SK-N-SH (cell line): Measurements from ENCODE around the gene BCL11B. TPM values are rescaled to one million over a fixed set of nuclear protein-coding genes. Genes with fewer than 3 reads are reported as not detected.

Source experiments
- CTCF ChIA-PET: fragments of 300-600, 350-600 bp; formaldehyde crosslinking; extraction: SDS; loops from one replicate; lab custom pipeline; 2021; lab: Yijun Ruan, JAX
- POLR2A ChIA-PET: fragments of 350-600 bp; sonication (Branson Sonifier 250); formaldehyde crosslinking; extraction: SDS; loops from one replicate; lab custom pipeline; 2020; ENCODE audit warnings: antibody characterized with exemption, inconsistent platforms; lab: Yijun Ruan, JAX
- DNase-seq: peaks from one replicate; pipeline ENCODE4 v3.0.0; 2012
- H2AFZ ChIP-seq: fragments of 200-600 bp; sonication (generic); 2 replicates; pipeline ENCODE4 v1.8.1; 2016; ENCODE audit warnings: antibody characterized with exemption, mild to moderate bottlenecking, low read depth
- H3F3A ChIP-seq: fragments of 200-600 bp; sonication (generic); replicated peaks from 2 replicates; pipeline ENCODE3; 2016; ENCODE audit warnings: antibody characterized with exemption, mild to moderate bottlenecking; ENCODE audit not compliant: insufficient read depth
- H3K27ac ChIP-seq, 2 experiments: fragments of 200-500 bp in 1 of 2; fragments of 200-600 bp in 1 of 2; sonication (Bioruptor generic) in 1 of 2; sonication (generic), shearing (Covaris generic) in 1 of 2; 2 replicates each; pipeline versions ENCODE4 v1.5.1 to v1.6.1; 2014 to 2016; ENCODE audit warnings: low read depth in 2 of 2, inconsistent platforms in 1 of 2, low read length in 1 of 2, mild to moderate bottlenecking in 1 of 2, mixed read lengths in 1 of 2
- H3K27me3 ChIP-seq: fragments of 200-600 bp; sonication (generic), shearing (Covaris generic); 2 replicates; pipeline ENCODE4 v1.6.1; 2016; ENCODE audit warnings: mixed run types; ENCODE audit not compliant: insufficient read depth
- H3K36me3 ChIP-seq, 2 experiments: fragments of 200-500 bp in 1 of 2; fragments of 200-600 bp in 1 of 2; sonication (Bioruptor generic) in 1 of 2; sonication (generic) in 1 of 2; replicated peaks in 1 of 2; 2 replicates each; pipeline versions ENCODE3 to v1.5.1; 2014 to 2016; ENCODE audit warnings: low read length in 1 of 2, mild to moderate bottlenecking in 1 of 2; ENCODE audit not compliant: insufficient read depth in 2 of 2, control insufficient read depth in 1 of 2
- H3K4me1 ChIP-seq, 2 experiments: fragments of 200-500 bp in 1 of 2; fragments of 200-600 bp in 1 of 2; sonication (Bioruptor generic) in 1 of 2; sonication (generic), shearing (Covaris generic) in 1 of 2; 2 replicates each; pipeline versions ENCODE4 v1.5.1 to v1.6.1; 2014 to 2016; ENCODE audit warnings: low read depth in 1 of 2, low read length in 1 of 2, mixed run types in 1 of 2; ENCODE audit not compliant: insufficient read depth in 2 of 2, control insufficient read depth in 1 of 2
- H3K4me2 ChIP-seq: fragments of 200-600 bp; sonication (generic), shearing (Covaris generic); 2 replicates; pipeline ENCODE4 v1.6.1; 2017; ENCODE audit warnings: mixed run types
- H3K4me3 ChIP-seq, 2 experiments: fragments of 200-500 bp in 1 of 2; fragments of 200-600 bp in 1 of 2; sonication (Bioruptor generic) in 1 of 2; sonication (generic), shearing (Covaris generic) in 1 of 2; 2 replicates each; pipeline versions ENCODE4 v1.5.1 to v1.8.1; 2014 to 2016; ENCODE audit warnings: low read depth in 2 of 2, inconsistent platforms in 1 of 2, low read length in 1 of 2, mild to moderate bottlenecking in 1 of 2, mixed read lengths in 1 of 2, moderate library complexity in 1 of 2
- H3K79me2 ChIP-seq: fragments of 200-600 bp; sonication (generic); 2 replicates; pipeline ENCODE4 v1.8.1; 2017; ENCODE audit warnings: mild to moderate bottlenecking; ENCODE audit not compliant: insufficient read depth
- H3K9ac ChIP-seq: fragments of 200-600 bp; sonication (generic); 2 replicates; pipeline ENCODE4 v1.6.1; 2017; ENCODE audit warnings: mixed run types
- H3K9me2 ChIP-seq: fragments of 200-600 bp; sonication (generic); 2 replicates; pipeline ENCODE4 v1.6.1; 2017; ENCODE audit warnings: mixed run types
- H3K9me3 ChIP-seq: fragments of 200-600 bp; sonication (generic); 2 replicates; pipeline ENCODE4 v1.6.1; 2017; ENCODE audit warnings: mixed run types, mild to moderate bottlenecking, moderate library complexity
- H4K20me1 ChIP-seq: fragments of 200-600 bp; sonication (generic); 2 replicates; pipeline ENCODE4 v1.6.1; 2017; ENCODE audit warnings: mild to moderate bottlenecking, mixed run types; ENCODE audit not compliant: insufficient read depth
- CTCF ChIP-seq: fragments of 200-600 bp; sonication (generic); IDR thresholded peaks from 2 replicates; pipeline ENCODE4 v1.6.1; 2017; ENCODE audit warnings: antibody characterized with exemption, mild to moderate bottlenecking, moderate library complexity
- EP300 ChIP-seq, 2 experiments: IDR thresholded peaks; 2 replicates each; pipeline versions ENCODE4 v1.4.0 to v1.6.1; 2012; ENCODE audit warnings: borderline replicate concordance in 1 of 2, low read depth in 1 of 2, low read length in 1 of 2
- FOXJ3 ChIP-seq: sonication (generic); formaldehyde crosslinking; IDR thresholded peaks from 2 replicates; pipeline ENCODE4 v1.5.1; 2020; ENCODE audit warnings: mild to moderate bottlenecking, missing genetic modification reagents
- MAX ChIP-seq: IDR thresholded peaks from 2 replicates; pipeline ENCODE4 v1.4.0; 2012; ENCODE audit warnings: low read depth
- RAD21 ChIP-seq: IDR thresholded peaks from 2 replicates; pipeline ENCODE4 v1.6.1; 2012; ENCODE audit warnings: mild to moderate bottlenecking, low read length
- RFX5 ChIP-seq: IDR thresholded peaks from 2 replicates; pipeline ENCODE4 v1.6.1; 2012; ENCODE audit warnings: mild to moderate bottlenecking, improper control_type of control experiment, low read length
- RXRA ChIP-seq: IDR thresholded peaks from 2 replicates; pipeline ENCODE4 v1.4.0; 2012; ENCODE audit warnings: low read depth, mild to moderate bottlenecking, borderline replicate concordance
- TAF1 ChIP-seq: IDR thresholded peaks from 2 replicates; pipeline ENCODE4 v1.6.1; 2012; ENCODE audit warnings: low read depth, mild to moderate bottlenecking, low read length, moderate library complexity, borderline replicate concordance
- TCF12 ChIP-seq: IDR thresholded peaks from 2 replicates; pipeline ENCODE4 v1.4.0; 2012
- USF2 ChIP-seq: fragments of 150-350 bp; IDR thresholded peaks from 2 replicates; pipeline ENCODE4 v1.6.1; 2017; ENCODE audit warnings: antibody characterized with exemption, low read length, low read depth, borderline replicate concordance
- whole genome bisulfite sequencing: methylation state at CpG from one replicate; pipeline ENCODE4 v1.1.6; 2017; ENCODE audit warnings: low lambda C conversion rate; 5-methylcytosine and 5-hydroxymethylcytosine counted together
- polyA plus RNA-seq, 3 experiments: library from polyadenylated mRNA; depleted of rRNA; stranded (reverse); fragments of >200 nt; gene quantifications; 2 replicates each; pipeline ENCODE4 v1.2.3, GENCODE V29; 2012
- TF ChIP-seq, protein P1 (sequence below): IDR thresholded peaks from 2 replicates; pipeline ENCODE4 v1.6.1; 2012; ENCODE audit warnings: mild to moderate bottlenecking, low read depth, low read length, moderate library complexity
- TF ChIP-seq, protein P2 (sequence below): fragments of 150-350 bp; IDR thresholded peaks from 2 replicates; pipeline ENCODE4 v1.6.1; 2016; ENCODE audit warnings: mild to moderate bottlenecking, low read depth, low read length

Gene BCL11B
- polyA plus RNA-seq, 1 of the 3 experiments (the other 2 are of a cell fraction) = not detected

- TF ChIP-seq, protein P1, sequence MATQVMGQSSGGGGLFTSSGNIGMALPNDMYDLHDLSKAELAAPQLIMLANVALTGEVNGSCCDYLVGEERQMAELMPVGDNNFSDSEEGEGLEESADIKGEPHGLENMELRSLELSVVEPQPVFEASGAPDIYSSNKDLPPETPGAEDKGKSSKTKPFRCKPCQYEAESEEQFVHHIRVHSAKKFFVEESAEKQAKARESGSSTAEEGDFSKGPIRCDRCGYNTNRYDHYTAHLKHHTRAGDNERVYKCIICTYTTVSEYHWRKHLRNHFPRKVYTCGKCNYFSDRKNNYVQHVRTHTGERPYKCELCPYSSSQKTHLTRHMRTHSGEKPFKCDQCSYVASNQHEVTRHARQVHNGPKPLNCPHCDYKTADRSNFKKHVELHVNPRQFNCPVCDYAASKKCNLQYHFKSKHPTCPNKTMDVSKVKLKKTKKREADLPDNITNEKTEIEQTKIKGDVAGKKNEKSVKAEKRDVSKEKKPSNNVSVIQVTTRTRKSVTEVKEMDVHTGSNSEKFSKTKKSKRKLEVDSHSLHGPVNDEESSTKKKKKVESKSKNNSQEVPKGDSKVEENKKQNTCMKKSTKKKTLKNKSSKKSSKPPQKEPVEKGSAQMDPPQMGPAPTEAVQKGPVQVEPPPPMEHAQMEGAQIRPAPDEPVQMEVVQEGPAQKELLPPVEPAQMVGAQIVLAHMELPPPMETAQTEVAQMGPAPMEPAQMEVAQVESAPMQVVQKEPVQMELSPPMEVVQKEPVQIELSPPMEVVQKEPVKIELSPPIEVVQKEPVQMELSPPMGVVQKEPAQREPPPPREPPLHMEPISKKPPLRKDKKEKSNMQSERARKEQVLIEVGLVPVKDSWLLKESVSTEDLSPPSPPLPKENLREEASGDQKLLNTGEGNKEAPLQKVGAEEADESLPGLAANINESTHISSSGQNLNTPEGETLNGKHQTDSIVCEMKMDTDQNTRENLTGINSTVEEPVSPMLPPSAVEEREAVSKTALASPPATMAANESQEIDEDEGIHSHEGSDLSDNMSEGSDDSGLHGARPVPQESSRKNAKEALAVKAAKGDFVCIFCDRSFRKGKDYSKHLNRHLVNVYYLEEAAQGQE = no peak
- TF ChIP-seq USF2 = no peak
- TF ChIP-seq, protein P2, sequence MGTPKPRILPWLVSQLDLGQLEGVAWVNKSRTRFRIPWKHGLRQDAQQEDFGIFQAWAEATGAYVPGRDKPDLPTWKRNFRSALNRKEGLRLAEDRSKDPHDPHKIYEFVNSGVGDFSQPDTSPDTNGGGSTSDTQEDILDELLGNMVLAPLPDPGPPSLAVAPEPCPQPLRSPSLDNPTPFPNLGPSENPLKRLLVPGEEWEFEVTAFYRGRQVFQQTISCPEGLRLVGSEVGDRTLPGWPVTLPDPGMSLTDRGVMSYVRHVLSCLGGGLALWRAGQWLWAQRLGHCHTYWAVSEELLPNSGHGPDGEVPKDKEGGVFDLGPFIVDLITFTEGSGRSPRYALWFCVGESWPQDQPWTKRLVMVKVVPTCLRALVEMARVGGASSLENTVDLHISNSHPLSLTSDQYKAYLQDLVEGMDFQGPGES = no peak
Measured at GRCh38 chr14:99213527-99213971, 58.4 kb downstream of the BCL11B start (continued).

DNA sequence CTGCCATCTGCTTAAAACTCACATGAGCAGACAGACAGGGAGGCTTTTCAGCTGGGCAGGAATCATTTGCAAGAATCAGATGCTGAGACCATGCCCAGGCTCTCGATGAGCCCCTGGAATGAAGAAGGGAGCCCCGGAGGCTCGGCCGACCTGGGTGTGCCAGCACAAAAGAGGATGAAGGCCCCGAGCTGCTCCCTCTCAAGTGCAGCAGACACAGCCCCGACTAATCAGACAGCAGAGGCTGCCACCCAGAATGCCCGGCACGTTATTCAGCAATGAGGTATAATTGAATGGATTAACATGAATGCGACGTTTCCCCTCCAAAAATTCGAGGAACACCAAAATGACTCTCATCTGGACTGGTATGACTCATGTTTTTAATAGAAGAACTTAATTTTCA lies 58.9 kb downstream of the BCL11B start:
- TF ChIP-seq, protein P2 = no peak
- TF ChIP-seq RAD21 (no peak), RXRA (no peak), TAF1 (no peak), MAX (no peak), FOXJ3 (no peak), RFX5 (no peak), TCF12 (no peak), EP300 (IDR thresholded peaks at IDR 0.05; ENCODE audit: borderline replicate concordance in 1 of 2, low read depth in 1 of 2, low read length in 1 of 2) (no peak), CTCF (no peak)
- TF ChIP-seq, protein P1 = no peak

More for the DNA sequence above, 58.9 kb downstream of the BCL11B start:
- no peaks in the 10 kb centered on the region for H4K20me1 ChIP-seq
- no peak for DNase-seq
- H3K4me3 ChIP-seq = no peak overlapping the region
- ChIA-PET POLR2A (no interaction called here), CTCF (interaction anchor here (1.0 kb wide), 1 partner anchor 53 kb away, joined by 3 read pairs; no protein-coding TSS in a partner anchor)
- no peaks in the 10 kb centered on the region for H3K9me3 ChIP-seq
- WGBS = 19% methylated on average over 11 of the region's 11 CpGs
- no peaks in the 10 kb centered on the region for H3F3A ChIP-seq
- H3K27ac ChIP-seq = no peak overlapping the region
- H3K4me2 ChIP-seq = no peak overlapping the region
- H3K9ac ChIP-seq = no peak overlapping the region
- H3K36me3 ChIP-seq = no peaks in the 10 kb centered on the region
- peaks cover 48% of the 10 kb centered on the region for H3K27me3 ChIP-seq
- no peak overlapping the region for H2AFZ ChIP-seq
- H3K79me2 ChIP-seq = no peaks in the 10 kb centered on the region
- no peaks in the 10 kb centered on the region for H3K4me1 ChIP-seq
- H3K9me2 ChIP-seq = no peaks in the 10 kb centered on the region
